GM18505 (cell line): Measurements from ENCODE around the gene SLC25A34.

ENCODE experiments used
- ATAC-seq: cut with Tn5 transposase; IDR thresholded peaks from one replicate; pipeline ENCODE4 v1.9.1; 2021; ENCODE audit not compliant: unreplicated experiment
- POLR2A ChIP-seq: IDR thresholded peaks from 4 replicates; pipeline ENCODE4 v1.6.1; 2011; ENCODE audit warnings: borderline replicate concordance; ENCODE audit not compliant: insufficient read depth, insufficient read length; ENCODE audit errors: extremely low read depth

The SLC25A34 gene

GRCh38 chr1:15731735-15732685, 4.0 kb upstream of the SLC25A34 start:
- no peak for ATAC-seq
- TF ChIP-seq POLR2A = no peak

- no peak for ATAC-seq
- no peak for TF ChIP-seq POLR2A
Measured at GRCh38 chr1:15732686-15733081, 3.4 kb upstream of the SLC25A34 start.

GRCh38 chr1:15733218-15733725, 2.8 kb upstream of the SLC25A34 start:
- TF ChIP-seq POLR2A = no peak
- no peak for ATAC-seq

- ATAC-seq = no peak
- TF ChIP-seq POLR2A = no peak
Measured at GRCh38 chr1:15733726-15734226, 2.3 kb upstream of the SLC25A34 start.

- TF ChIP-seq POLR2A = no peak
- ATAC-seq = no peak
Measured at GRCh38 chr1:15734296-15734695, 1.8 kb upstream of the SLC25A34 start.

- ATAC-seq = no peak
- TF ChIP-seq POLR2A = no peak
Measured at GRCh38 chr1:15734901-15735300, 1.2 kb upstream of the SLC25A34 start.

GRCh38 chr1:15735304-15736037, 587 bp upstream of the SLC25A34 start:
- ATAC-seq = no peak
- no peak for TF ChIP-seq POLR2A

GRCh38 chr1:15736892-15737261, 819 bp downstream of the SLC25A34 start:
- TF ChIP-seq POLR2A = no peak
- ATAC-seq = no peak

- TF ChIP-seq POLR2A = no peak
- ATAC-seq = no peak
Measured at GRCh38 chr1:15737324-15738319, 1.6 kb downstream of the SLC25A34 start.

- ATAC-seq = no peak
- TF ChIP-seq POLR2A = no peak
Measured at GRCh38 chr1:15738416-15739113, 2.5 kb downstream of the SLC25A34 start.

GRCh38 chr1:15739259-15739658, 3.2 kb downstream of the SLC25A34 start:
- TF ChIP-seq POLR2A = no peak
- ATAC-seq = no peak

GRCh38 chr1:15739745-15740144, 3.7 kb downstream of the SLC25A34 start:
- no peak for ATAC-seq
- no peak for TF ChIP-seq POLR2A
